Measurements from ENCODE around the gene LRP8. TPM values are rescaled to one million over a fixed set of nuclear protein-coding genes. Genes with fewer than 3 reads are reported as not detected.

Gene LRP8
- total and polyA plus RNA-seq, 2 experiments from 2014 or later, result 27.8 to 71.1 TPM

DNA sequence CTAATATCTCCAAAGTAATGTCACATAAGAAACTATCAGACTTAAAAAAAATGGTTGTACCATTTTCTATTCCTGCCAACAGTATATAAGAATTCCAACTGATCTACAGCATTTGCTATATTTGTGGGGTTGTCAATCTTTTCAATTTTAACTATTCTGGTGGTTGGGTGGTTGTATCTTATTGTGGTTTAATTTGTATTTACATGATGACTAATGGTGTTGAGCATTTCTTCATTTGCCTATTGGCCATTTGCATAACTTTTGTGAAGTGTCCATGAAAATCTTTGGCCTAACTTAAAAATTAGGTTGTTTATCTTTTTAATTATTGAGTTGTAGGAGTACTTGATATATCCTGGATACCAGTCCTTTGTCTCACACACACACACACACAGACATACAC is 26.2 kb upstream of the LRP8 start (continued):
- TF ChIP-seq ZNF462 (CRISPR knock-in tag; IDR thresholded peaks at IDR 0.05) (no peak), JUNB (IDR thresholded peaks at IDR 0.05; ENCODE audit: unreplicated experiment) (no peak), ZNF331 (CRISPR knock-in tag; IDR thresholded peaks at IDR 0.05; ENCODE audit: low read depth) (no peak), STAT1 (IDR thresholded peaks at IDR 0.05; ENCODE audit: unreplicated experiment) (no peak)

GRCh38 chr1:53352561-53352960 is 24.7 kb upstream of the LRP8 start:
- H3K27ac ChIP-seq (ENCODE audit: low read depth), result no peak overlapping the region
- peaks cover 2% of the 10 kb centered on the region for H3K27me3 Mint-ChIP-seq (ENCODE audit: insufficient read depth, low read depth, poor library complexity)
- H4K20me1 ChIP-seq (replicated peaks; ENCODE audit: insufficient read depth), result no peaks in the 10 kb centered on the region
- no peaks in the 10 kb centered on the region for H3K27me3 ChIP-seq (ENCODE audit: insufficient read depth)
- H3K9me3 Mint-ChIP-seq, result peaks cover 6% of the 10 kb centered on the region; the same call in 2 of the 3 replicates
- H3K4me1 Mint-ChIP-seq, result peaks cover 25% of the 10 kb centered on the region
- DNase-seq (ENCODE audit: low spot score), result no peak
- no peak overlapping the region for H3K27ac Mint-ChIP-seq
- 0 out of 2 replicates have a peak, but pooled peaks cover 6% of the 10 kb centered on the region for H3K36me3 ChIP-seq (ENCODE audit: insufficient read depth)
- H3K4me3 ChIP-seq, result no peak overlapping the region
- no peak for ATAC-seq
- H3F3A ChIP-seq (replicated peaks; ENCODE audit: low read depth), result 0 out of 2 replicates have a peak, but pooled peaks cover 2% of the 10 kb centered on the region
- H3K36me3 Mint-ChIP-seq (ENCODE audit: low read depth), result no peaks in the 10 kb centered on the region; the same call in 2 of the 3 replicates
- no peak for TF ChIP-seq JUNB (IDR thresholded peaks at IDR 0.05; ENCODE audit: unreplicated experiment)
- TF ChIP-seq, protein P1, sequence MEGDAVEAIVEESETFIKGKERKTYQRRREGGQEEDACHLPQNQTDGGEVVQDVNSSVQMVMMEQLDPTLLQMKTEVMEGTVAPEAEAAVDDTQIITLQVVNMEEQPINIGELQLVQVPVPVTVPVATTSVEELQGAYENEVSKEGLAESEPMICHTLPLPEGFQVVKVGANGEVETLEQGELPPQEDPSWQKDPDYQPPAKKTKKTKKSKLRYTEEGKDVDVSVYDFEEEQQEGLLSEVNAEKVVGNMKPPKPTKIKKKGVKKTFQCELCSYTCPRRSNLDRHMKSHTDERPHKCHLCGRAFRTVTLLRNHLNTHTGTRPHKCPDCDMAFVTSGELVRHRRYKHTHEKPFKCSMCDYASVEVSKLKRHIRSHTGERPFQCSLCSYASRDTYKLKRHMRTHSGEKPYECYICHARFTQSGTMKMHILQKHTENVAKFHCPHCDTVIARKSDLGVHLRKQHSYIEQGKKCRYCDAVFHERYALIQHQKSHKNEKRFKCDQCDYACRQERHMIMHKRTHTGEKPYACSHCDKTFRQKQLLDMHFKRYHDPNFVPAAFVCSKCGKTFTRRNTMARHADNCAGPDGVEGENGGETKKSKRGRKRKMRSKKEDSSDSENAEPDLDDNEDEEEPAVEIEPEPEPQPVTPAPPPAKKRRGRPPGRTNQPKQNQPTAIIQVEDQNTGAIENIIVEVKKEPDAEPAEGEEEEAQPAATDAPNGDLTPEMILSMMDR (conservative IDR thresholded peaks at IDR 0.05; ENCODE audit: low read depth in 2 of 2), result no peak
- no peak for TF ChIP-seq ZNF114 (CRISPR knock-in tag; IDR thresholded peaks at IDR 0.05)
- no peak for TF ChIP-seq EZH2 (IDR thresholded peaks at IDR 0.05; ENCODE audit: low read depth, unreplicated experiment)
- TF ChIP-seq STAT1 (IDR thresholded peaks at IDR 0.05; ENCODE audit: unreplicated experiment), result no peak
- no peaks in the 10 kb centered on the region for H3K79me2 ChIP-seq (replicated peaks; ENCODE audit: insufficient read depth)
- no peak overlapping the region for H3K4me2 ChIP-seq
- peaks cover 9% of the 10 kb centered on the region; the same call in 1 of the 2 replicates for H3K4me1 ChIP-seq (ENCODE audit: insufficient read depth)
- no peak overlapping the region for H2AFZ ChIP-seq
- H3K9me2 ChIP-seq (ENCODE audit: insufficient read depth), result no peaks in the 10 kb centered on the region
- no peak overlapping the region for H3K4me3 Mint-ChIP-seq
